Sigmoid colon (tissue), 4 donors: ENCODE data around the gene THRB.

Source experiments
- POLR2A ChIP-seq, 2 donors: fragments of 450-650 bp; IDR thresholded peaks; one replicate each; pipeline ENCODE4 v1.6.1; 2016; ENCODE audit warnings: antibody characterized with exemption in 2 of 2, mild to moderate bottlenecking in 2 of 2, moderate library complexity in 2 of 2
- POLR2AphosphoS5 ChIP-seq, 4 donors: sonication (generic); formaldehyde crosslinking; IDR thresholded peaks; one replicate each; pipeline ENCODE4 v1.6.1; 2017; ENCODE audit warnings: antibody characterized with exemption in 4 of 4

DNA sequence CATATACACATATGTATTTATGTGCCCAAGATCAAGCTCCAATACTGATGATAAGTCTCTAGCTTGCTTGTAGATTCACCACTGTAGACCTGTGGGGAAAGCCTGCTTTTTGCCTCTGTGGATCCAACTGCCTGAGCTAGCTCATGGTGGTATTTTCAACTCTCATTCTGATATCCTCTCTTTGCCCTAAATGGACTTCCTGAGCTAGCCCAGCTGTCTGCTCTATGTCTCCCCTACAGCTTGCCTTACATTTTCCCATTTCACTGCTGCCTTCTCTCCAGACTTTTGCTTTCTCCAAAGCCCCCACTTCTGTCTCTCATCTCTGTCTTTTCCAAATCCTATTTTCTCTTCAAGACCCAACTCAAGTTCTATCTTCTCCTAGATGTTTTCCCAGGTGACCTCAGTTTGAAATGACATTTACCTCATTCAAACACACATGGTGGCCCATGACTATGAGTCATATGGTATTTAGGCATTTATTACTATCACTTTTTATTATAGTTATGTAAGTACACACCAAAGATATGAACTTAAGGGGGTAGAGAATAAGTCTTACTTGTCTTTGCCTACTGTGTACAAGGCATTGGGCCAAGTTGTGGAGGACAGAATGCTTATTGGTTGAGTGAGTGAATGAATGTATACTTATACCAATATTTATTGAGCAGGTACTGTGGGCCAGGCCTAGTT is 357.9 kb downstream of the THRB start:
- TF ChIP-seq POLR2A (IDR thresholded peaks at IDR 0.05) (no peak), POLR2AphosphoS5 (IDR thresholded peaks at IDR 0.05) (no peak)
